ENCODE results near the gene GAS7. TPM values are rescaled to one million over a fixed set of nuclear protein-coding genes. Genes with fewer than 3 reads are reported as not detected.

The GAS7 gene
- total and polyA plus RNA-seq, 9 of the 15 experiments (the other 6 are each of a cell fraction or from before 2014, with no cell fraction given), result 0.11 to 0.33 TPM; not detected in 7

DNA sequence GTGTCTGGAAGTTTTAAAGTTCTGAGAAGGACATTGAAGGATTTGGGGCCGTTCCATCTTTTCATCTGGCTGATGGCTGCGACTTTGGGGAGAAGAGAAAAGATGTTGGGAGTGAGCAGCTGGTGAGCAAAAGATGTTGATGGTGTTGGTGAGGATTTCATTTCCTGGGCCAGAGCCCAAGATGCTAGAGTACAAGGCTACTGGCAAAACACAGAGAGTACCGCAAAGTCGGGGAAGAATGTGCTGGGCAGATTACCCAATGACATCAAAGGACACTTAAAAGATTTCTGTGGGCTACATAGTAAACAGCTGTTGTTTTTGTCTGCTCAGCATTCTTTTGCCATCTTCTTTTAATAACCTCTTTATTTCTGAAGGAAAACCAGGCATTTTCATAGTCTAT, 49.4 kb upstream of the GAS7 start (continued):
- TF ChIP-seq, protein P1, sequence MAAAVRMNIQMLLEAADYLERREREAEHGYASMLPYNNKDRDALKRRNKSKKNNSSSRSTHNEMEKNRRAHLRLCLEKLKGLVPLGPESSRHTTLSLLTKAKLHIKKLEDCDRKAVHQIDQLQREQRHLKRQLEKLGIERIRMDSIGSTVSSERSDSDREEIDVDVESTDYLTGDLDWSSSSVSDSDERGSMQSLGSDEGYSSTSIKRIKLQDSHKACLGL (CRISPR knock-in tag; IDR thresholded peaks at IDR 0.05; ENCODE audit: borderline replicate concordance, poor library complexity, severe bottlenecking), result no peak

DNA sequence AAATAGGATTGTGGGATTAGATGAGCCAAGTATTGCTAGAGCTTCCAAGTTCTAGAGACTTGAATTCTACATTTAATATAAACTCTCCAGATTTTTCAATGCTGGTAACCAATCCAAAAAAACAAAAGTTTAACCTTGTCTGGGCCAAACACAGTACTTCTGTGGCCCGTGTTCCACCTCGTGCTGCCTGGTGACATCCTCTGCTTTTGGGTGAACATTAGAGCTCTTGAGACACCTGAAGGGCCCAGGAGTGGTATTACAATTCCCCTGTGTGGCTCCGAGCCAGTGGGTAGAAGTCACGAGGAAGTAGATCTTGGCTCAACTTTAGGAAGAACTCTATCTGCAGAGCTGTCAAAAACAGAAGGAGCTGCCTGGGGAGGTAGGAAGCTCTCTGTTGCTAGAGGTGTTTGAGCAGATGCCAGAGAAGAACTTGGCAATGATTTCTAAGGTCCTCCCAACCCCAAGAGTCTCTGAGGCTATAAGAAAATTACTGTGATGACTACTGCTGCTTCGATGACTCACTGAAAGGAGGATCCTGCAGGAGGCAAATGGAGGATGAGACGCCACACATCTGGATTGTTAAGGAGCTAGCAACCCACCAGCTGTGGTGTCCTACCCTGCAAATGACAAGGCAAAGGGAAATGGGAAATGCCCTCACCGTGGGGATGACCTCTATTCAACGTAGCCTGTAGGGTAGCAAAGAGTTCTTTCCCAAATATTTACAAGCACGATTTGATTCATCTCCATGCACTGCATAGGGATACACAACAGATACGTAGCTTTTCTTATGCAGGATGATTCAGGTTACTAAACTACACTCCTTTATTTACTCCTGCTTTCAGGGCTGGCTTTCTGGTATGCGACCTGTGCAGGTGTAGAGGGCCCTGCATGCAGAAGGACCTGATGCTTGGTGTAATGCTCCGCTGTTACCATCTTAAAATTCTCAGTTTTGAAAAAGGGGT, 45.8 kb upstream of the GAS7 start:
- WGBS (ENCODE audit: insufficient coverage, low coverage, missing lambda C conversion rate), result 2% methylated on average over 11 of the region's 12 CpGs
- FAIRE-seq, result no peak
- Histone ChIP-seq H3K27ac (ENCODE audit: extremely low read depth, low read depth, low read length) (no peak overlapping the region), H3K27me3 (ENCODE audit: control insufficient read depth in 2 of 2, insufficient read depth in 2 of 2, low read length in 2 of 2) (no peaks in the 10 kb centered on the region), H3K9me1 (ENCODE audit: control insufficient read depth, insufficient read depth, low read length) (no peaks in the 10 kb centered on the region), H3K36me3 (ENCODE audit: control insufficient read depth, insufficient read depth, low read length) (no peaks in the 10 kb centered on the region), H3K9me3 (replicated peaks; ENCODE audit: control insufficient read depth, insufficient read depth, low read depth, low read length) (no peaks in the 10 kb centered on the region), H3K4me2 (ENCODE audit: insufficient read depth, low read length) (no peak overlapping the region), H3K4me1 (replicated peaks in 1 of 2; ENCODE audit: control insufficient read depth in 2 of 2, insufficient read depth in 2 of 2, low read length in 2 of 2) (no peaks in the 10 kb centered on the region), H3K9ac (ENCODE audit: insufficient read depth in 1 of 2, low read depth in 2 of 2, low read length in 2 of 2) (no peak overlapping the region), H3K79me2 (ENCODE audit: control insufficient read depth, insufficient read depth, low read length) (no peaks in the 10 kb centered on the region), H4K20me1 (replicated peaks; ENCODE audit: control insufficient read depth, insufficient read depth, low read length) (no peaks in the 10 kb centered on the region), H3K4me3 (no peak overlapping the region), H2AFZ (ENCODE audit: low read depth, low read length) (no peak overlapping the region)
- TF ChIP-seq SP2 (IDR thresholded peaks at IDR 0.05; ENCODE audit: extremely low read depth, low read depth, low read length, poor library complexity, severe bottlenecking) (no peak), GABPB1 (CRISPR knock-in tag; IDR thresholded peaks at IDR 0.05) (no peak), ZSCAN32 (CRISPR knock-in tag; IDR thresholded peaks at IDR 0.05) (no peak), TRIM24 (IDR thresholded peaks at IDR 0.05) (no peak), SMARCB1 (IDR thresholded peaks at IDR 0.05; ENCODE audit: insufficient read length, low read depth) (no peak), NCOA1 (IDR thresholded peaks at IDR 0.05; ENCODE audit: low read depth) (no peak), ATF1 (CRISPR knock-in tag; IDR thresholded peaks at IDR 0.05) (no peak), ATF1 (tag; IDR thresholded peaks at IDR 0.05) (no peak), TAF9B (IDR thresholded peaks at IDR 0.05; ENCODE audit: partially characterized antibody) (no peak)
- TF ChIP-seq, protein P2, sequence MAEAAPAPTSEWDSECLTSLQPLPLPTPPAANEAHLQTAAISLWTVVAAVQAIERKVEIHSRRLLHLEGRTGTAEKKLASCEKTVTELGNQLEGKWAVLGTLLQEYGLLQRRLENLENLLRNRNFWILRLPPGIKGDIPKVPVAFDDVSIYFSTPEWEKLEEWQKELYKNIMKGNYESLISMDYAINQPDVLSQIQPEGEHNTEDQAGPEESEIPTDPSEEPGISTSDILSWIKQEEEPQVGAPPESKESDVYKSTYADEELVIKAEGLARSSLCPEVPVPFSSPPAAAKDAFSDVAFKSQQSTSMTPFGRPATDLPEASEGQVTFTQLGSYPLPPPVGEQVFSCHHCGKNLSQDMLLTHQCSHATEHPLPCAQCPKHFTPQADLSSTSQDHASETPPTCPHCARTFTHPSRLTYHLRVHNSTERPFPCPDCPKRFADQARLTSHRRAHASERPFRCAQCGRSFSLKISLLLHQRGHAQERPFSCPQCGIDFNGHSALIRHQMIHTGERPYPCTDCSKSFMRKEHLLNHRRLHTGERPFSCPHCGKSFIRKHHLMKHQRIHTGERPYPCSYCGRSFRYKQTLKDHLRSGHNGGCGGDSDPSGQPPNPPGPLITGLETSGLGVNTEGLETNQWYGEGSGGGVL (CRISPR knock-in tag; IDR thresholded peaks at IDR 0.05), result no peak
- TF ChIP-seq, protein P3, sequence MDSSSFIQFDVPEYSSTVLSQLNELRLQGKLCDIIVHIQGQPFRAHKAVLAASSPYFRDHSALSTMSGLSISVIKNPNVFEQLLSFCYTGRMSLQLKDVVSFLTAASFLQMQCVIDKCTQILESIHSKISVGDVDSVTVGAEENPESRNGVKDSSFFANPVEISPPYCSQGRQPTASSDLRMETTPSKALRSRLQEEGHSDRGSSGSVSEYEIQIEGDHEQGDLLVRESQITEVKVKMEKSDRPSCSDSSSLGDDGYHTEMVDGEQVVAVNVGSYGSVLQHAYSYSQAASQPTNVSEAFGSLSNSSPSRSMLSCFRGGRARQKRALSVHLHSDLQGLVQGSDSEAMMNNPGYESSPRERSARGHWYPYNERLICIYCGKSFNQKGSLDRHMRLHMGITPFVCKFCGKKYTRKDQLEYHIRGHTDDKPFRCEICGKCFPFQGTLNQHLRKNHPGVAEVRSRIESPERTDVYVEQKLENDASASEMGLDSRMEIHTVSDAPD (CRISPR knock-in tag; IDR thresholded peaks at IDR 0.05), result no peak
- no peak for DNase-seq (ENCODE audit: extremely low read depth in 1 of 4, low spot score in 3 of 4)
- no TSS peak for BruUV-seq (replicated peaks)
- no peak for ATAC-seq
- CTCF ChIA-PET (ENCODE audit: low intra/inter-chr PET ratio), result no interaction called here
- intact Hi-C loops (cut with micrococcal nuclease) (no loop called here), in situ Hi-C loops (cut with MboI) (no loop called here)
- POLR2A ChIA-PET, result interaction anchor here (0.6 kb wide), 1 partner anchor 143 kb away, joined by 3 read pairs; no protein-coding TSS in a partner anchor
